Smooth muscle cell of the brain vasculature (primary cell): ENCODE results near the gene VSIG10L2.

Source experiments
- DNase-seq: peaks from one replicate; pipeline ENCODE4 v3.0.0-alpha.2; 2012; ENCODE audit warnings: low read depth, low spot score

Gene VSIG10L2

GRCh38 chr11:125929445-125930075 is 16.3 kb upstream of the VSIG10L2 start:
- no peak for DNase-seq

- no peak for DNase-seq
Observed at GRCh38 chr11:125930076-125930450, 15.8 kb upstream of the VSIG10L2 start.

- no peak for DNase-seq
Observed at GRCh38 chr11:125931116-125931515, 14.7 kb upstream of the VSIG10L2 start.

GRCh38 chr11:125931668-125932067 is 14.2 kb upstream of the VSIG10L2 start:
- DNase-seq, result no peak

GRCh38 chr11:125932301-125932700 is 13.5 kb upstream of the VSIG10L2 start:
- no peak for DNase-seq

GRCh38 chr11:125933030-125933813 is 12.6 kb upstream of the VSIG10L2 start:
- DNase-seq, result no peak

GRCh38 chr11:125934473-125934872 is 11.4 kb upstream of the VSIG10L2 start:
- no peak for DNase-seq

- DNase-seq, result no peak
Observed at GRCh38 chr11:125935056-125935455, 10.8 kb upstream of the VSIG10L2 start.

- no peak for DNase-seq
Observed at GRCh38 chr11:125935618-125936199, 10.1 kb upstream of the VSIG10L2 start.

GRCh38 chr11:125938418-125938817 is 7.4 kb upstream of the VSIG10L2 start:
- DNase-seq, result no peak

GRCh38 chr11:125939081-125939521 is 6.7 kb upstream of the VSIG10L2 start:
- DNase-seq, result no peak

- DNase-seq, result no peak
Observed at GRCh38 chr11:125940145-125940544, 5.7 kb upstream of the VSIG10L2 start.

GRCh38 chr11:125941267-125941618 is 4.6 kb upstream of the VSIG10L2 start:
- DNase-seq, result no peak

- DNase-seq, result no peak
Observed at GRCh38 chr11:125941619-125942611, 3.9 kb upstream of the VSIG10L2 start.

- DNase-seq, result no peak
Observed at GRCh38 chr11:125942771-125943428, 2.9 kb upstream of the VSIG10L2 start.

GRCh38 chr11:125943661-125944349 is 2.0 kb upstream of the VSIG10L2 start:
- DNase-seq, result no peak

- DNase-seq, result no peak
Observed at GRCh38 chr11:125944350-125945010, 1.4 kb upstream of the VSIG10L2 start.

GRCh38 chr11:125945011-125945796 is 640 bp upstream of the VSIG10L2 start:
- no peak for DNase-seq

- no peak for DNase-seq
Observed at GRCh38 chr11:125946712-125947418, 1.0 kb downstream of the VSIG10L2 start.
